Breast epithelium (tissue), 4 donors: Measurements from ENCODE around the gene FNDC11. TPM values are rescaled to one million over a fixed set of nuclear protein-coding genes. Genes with fewer than 3 reads are reported as not detected.
A peak's percentile ranks its signal among the peaks of the same experiment; 100 is the strongest.

ENCODE experiments used
- DNase-seq, 2 donors: peaks; one replicate each; pipeline ENCODE4 v3.0.0-alpha.2; 2019; ENCODE audit warnings: low spot score in 2 of 2
- H3K27ac ChIP-seq, 2 donors: fragments of 200-600 bp; sonication (generic) in 1 of 2; one replicate each; pipeline ENCODE4 v1.5.1; 2016 to 2019; ENCODE audit warnings: mild to moderate bottlenecking in 1 of 2
- H3K27me3 ChIP-seq, 2 donors: fragments of 200-600 bp; sonication (generic) in 1 of 2; one replicate each; pipeline versions ENCODE4 v1.5.1 to v1.6.0; 2017 to 2019; ENCODE audit warnings: control low read depth in 1 of 2, mild to moderate bottlenecking in 1 of 2
- H3K36me3 ChIP-seq: fragments of 200-600 bp; one replicate; pipeline ENCODE4 v1.5.1; 2019
- H3K4me1 ChIP-seq, 2 donors: fragments of 200-600 bp; sonication (generic); one replicate each; pipeline ENCODE4 v1.5.1; 2016 to 2019; ENCODE audit warnings: control low read depth in 1 of 2
- H3K4me3 ChIP-seq, 3 donors: fragments of 200-600 bp; sonication (generic); 1 replicate in 2 of 3; 2 replicates in 1 of 3; pipeline ENCODE4 v1.5.1; 2016 to 2019; ENCODE audit warnings: mild to moderate bottlenecking in 3 of 3, moderate library complexity in 2 of 3
- H3K9me3 ChIP-seq, 2 donors: fragments of 200-600 bp; sonication (generic) in 1 of 2; one replicate each; pipeline ENCODE4 v1.5.1; 2016 to 2019; ENCODE audit warnings: control low read depth in 1 of 2
- POLR2A ChIP-seq: fragments of 450-650 bp; IDR thresholded peaks from one replicate; pipeline ENCODE4 v1.6.1; 2016; ENCODE audit warnings: antibody characterized with exemption, mild to moderate bottlenecking, moderate library complexity
- POLR2AphosphoS5 ChIP-seq, 3 donors: sonication (generic); formaldehyde crosslinking; IDR thresholded peaks; one replicate each; pipeline ENCODE4 v1.6.1; 2017; ENCODE audit warnings: antibody characterized with exemption in 3 of 3
- intact Hi-C: fragments of 100-400 bp; cut with DNase I; formaldehyde crosslinking; loops from one replicate; pipeline ENCODE4 v1.15.1; 2023; ENCODE audit warnings: low total_unique reads
- total RNA-seq, 3 donors: library from RNA; depleted of rRNA; stranded (reverse); fragments of >200 nt; gene quantifications; one replicate each; pipeline ENCODE4 v1.1.0, GENCODE V29; 2016
- TF ChIP-seq, protein P1 (sequence below), 3 donors: fragments of 450-650 bp; IDR thresholded peaks; one replicate each; pipeline ENCODE4 v1.5.1; 2016 to 2017; ENCODE audit warnings: antibody characterized with exemption in 3 of 3, mild to moderate bottlenecking in 3 of 3, moderate library complexity in 3 of 3

Gene FNDC11
- total RNA-seq, 3 donors from 2014 or later: 0.29 to 0.33 (median 0.32) TPM

DNA sequence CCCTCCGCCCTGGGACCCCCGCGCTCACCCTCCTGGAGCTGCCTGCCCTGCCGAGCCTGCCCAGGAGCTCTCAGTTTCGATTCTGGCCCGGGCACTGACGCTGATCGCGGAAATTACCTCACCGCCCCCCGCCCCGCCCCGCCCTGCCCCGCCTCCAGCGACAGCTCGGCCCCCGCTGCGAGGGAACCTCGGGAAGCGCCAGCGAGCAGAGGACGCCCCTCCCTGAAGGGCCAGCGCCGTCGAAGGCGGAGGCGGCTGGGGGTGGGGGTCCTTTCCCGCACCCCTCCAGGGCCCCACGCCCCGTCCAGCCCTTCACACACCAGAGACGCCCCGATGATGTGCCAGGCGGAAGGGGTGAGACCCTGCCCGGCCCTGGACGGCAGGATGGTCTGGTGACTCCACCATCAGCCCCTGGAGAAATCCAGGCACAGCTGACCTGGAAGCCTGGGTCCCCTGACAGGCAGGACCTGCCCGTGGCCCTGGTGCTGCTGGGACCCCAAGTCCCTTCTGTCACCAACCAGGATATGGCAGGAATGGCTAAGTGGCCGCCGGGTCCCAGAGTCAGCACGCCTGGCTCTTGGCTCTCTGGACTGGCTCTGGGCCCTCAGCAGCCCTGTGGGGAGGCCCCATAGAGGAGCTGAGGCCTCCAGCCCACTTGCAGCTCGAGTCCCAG is 20.3 kb downstream of the FNDC11 start, which contains the start of gene HELZ2:
HELZ2 (minus strand) TSS at position 84 of the 673 bp plus-strand sequence. CDS start 1,854 bp downstream, outside the sequence.
- Histone ChIP-seq H3K4me3 (peak within 1 kb of the TSS; percentile 87 to 90 (median 89)), H3K27me3 (no peaks in the 10 kb centered on the region), H3K27ac (peak within 1 kb of the TSS; percentile 85 to 92), H3K36me3 (no peaks in the 10 kb centered on the region), H3K4me1 (peaks cover 6 to 7% of the 10 kb centered on the region in 2 donors), H3K9me3 (no peaks in the 10 kb centered on the region)
- TF ChIP-seq POLR2AphosphoS5 (IDR thresholded peaks at IDR 0.05) (peak in 2 of 3 donors; percentile 8 to 55), POLR2A (no peak)
- TF ChIP-seq, protein P1, sequence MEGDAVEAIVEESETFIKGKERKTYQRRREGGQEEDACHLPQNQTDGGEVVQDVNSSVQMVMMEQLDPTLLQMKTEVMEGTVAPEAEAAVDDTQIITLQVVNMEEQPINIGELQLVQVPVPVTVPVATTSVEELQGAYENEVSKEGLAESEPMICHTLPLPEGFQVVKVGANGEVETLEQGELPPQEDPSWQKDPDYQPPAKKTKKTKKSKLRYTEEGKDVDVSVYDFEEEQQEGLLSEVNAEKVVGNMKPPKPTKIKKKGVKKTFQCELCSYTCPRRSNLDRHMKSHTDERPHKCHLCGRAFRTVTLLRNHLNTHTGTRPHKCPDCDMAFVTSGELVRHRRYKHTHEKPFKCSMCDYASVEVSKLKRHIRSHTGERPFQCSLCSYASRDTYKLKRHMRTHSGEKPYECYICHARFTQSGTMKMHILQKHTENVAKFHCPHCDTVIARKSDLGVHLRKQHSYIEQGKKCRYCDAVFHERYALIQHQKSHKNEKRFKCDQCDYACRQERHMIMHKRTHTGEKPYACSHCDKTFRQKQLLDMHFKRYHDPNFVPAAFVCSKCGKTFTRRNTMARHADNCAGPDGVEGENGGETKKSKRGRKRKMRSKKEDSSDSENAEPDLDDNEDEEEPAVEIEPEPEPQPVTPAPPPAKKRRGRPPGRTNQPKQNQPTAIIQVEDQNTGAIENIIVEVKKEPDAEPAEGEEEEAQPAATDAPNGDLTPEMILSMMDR (IDR thresholded peaks at IDR 0.05): no peak
- DNase-seq: peak; percentile 65 to 76
- intact Hi-C loops: no loop called here

DNA sequence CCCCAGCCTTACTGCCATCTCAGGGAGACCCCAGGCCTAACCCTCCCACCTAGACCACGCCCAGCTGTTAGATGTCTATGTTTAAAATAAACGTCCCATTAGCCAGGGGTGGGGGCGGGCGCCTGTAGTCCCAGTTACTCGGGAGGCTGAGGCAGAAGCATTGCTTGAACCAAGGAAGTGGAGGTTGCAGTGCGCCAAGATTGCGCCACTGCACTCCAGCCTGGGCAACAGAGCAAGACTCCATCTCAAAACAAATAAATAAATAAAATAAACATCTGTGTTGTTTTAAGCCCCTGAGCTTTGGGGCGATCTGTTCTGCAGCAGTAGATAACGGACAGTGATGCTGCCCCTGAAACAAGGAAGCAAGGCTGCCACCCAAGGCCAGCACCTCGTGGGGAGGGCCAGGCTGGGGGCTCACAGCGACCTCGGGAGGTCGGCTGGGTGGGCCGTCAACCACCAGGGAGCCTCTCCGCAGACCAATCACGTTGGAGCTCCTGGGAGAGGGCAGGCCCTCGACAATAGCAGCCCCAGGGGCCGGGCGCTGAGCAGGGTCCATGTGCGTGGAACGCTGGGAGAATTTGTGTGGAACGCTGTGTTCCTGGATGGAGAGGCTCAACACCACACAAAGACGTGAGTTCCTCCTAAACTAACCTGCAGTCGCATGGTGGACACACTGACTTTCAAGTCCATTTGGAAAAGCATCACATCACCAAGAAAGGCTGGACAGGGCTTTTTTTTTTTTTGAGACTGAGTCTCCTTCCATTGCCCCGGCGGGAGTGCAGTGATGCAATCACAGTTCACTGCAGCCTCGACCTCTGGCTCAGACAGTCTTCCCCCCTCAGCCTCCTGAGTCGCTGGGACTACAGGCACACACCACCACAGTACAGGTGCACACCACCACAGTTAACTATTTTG is 21.1 kb downstream of the FNDC11 start:
- no peak for DNase-seq
- TF ChIP-seq, protein P1 (IDR thresholded peaks at IDR 0.05): no peak
- Histone ChIP-seq H3K4me3 (peak overlapping the region in 1 of 3 donors; percentile 90), H3K4me1 (peaks cover 6 to 7% of the 10 kb centered on the region in 2 donors), H3K27ac (peak overlapping the region in 1 of 2 donors; percentile 85), H3K27me3 (no peaks in the 10 kb centered on the region), H3K9me3 (no peaks in the 10 kb centered on the region), H3K36me3 (no peaks in the 10 kb centered on the region)
- intact Hi-C loops: no loop called here

DNA sequence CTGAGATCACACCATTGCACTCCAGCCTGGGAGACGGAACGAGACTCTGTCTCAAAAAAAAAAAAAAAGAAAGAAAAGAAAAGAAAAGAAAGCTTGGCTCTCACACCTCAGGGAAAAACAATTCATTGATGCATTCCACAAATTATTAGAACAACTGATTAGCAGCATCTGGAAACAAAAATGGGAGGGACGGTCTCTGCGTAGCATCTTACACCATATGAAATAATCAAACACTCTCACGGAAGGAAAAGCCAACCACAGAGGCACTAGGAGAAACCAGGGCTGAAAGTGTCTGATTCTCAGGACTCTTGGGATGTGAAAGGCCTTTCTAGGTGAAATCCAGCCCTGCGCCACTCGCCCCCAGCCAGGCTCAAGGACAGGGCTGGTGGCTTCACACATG is 22.4 kb downstream of the FNDC11 start:
- H3K27me3 ChIP-seq: no peaks in the 10 kb centered on the region
- TF ChIP-seq POLR2A (no peak), POLR2AphosphoS5 (IDR thresholded peaks at IDR 0.05) (no peak)
- TF ChIP-seq, protein P1 (IDR thresholded peaks at IDR 0.05): no peak
- DNase-seq: no peak
- no peaks in the 10 kb centered on the region for H3K9me3 ChIP-seq
- no peaks in the 10 kb centered on the region for H3K36me3 ChIP-seq
- intact Hi-C loops: no loop called here
- no peak overlapping the region for H3K4me3 ChIP-seq
- H3K27ac ChIP-seq: no peak overlapping the region
- H3K4me1 ChIP-seq: peaks cover 6 to 7% of the 10 kb centered on the region in 2 donors

DNA sequence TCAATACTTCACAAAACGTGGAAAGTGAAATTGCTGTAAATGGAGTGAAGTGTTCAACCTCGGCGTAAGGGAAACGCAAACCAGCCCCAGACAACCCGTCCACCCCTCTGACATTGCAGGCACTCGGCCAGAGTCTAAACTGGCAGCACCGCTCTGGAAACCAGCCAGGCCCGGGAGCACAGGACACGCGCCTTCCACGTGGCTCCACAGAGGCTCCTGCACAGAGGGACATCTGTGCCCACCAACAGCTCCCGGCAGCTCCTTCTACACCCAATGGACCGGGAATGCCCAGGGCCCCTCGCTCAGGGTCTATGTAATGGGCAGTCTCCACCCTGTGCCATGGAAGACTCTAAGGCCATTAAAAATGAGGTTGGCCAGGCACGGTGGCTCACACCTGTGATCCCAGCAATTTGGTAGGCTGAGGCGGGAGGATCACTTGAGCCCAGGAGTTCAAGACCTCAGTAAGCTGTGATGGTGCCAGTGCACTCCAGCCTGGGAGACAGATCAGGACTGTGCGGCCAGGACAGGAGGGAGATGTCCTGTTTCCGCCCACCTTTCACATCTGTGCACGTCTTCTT is 23.4 kb downstream of the FNDC11 start:
- peak; percentile 52 to 87 for DNase-seq
- no peaks in the 10 kb centered on the region for H3K36me3 ChIP-seq
- intact Hi-C loops: no loop called here
- no peak overlapping the region for H3K27ac ChIP-seq
- no peak overlapping the region for H3K4me3 ChIP-seq
- no peak for TF ChIP-seq POLR2A
- peak in 1 of 3 donors; percentile 23 for TF ChIP-seq POLR2AphosphoS5 (IDR thresholded peaks at IDR 0.05)
- H3K27me3 ChIP-seq: no peaks in the 10 kb centered on the region
- peaks cover 6 to 7% of the 10 kb centered on the region in 2 donors for H3K4me1 ChIP-seq
- H3K9me3 ChIP-seq: no peaks in the 10 kb centered on the region

DNA sequence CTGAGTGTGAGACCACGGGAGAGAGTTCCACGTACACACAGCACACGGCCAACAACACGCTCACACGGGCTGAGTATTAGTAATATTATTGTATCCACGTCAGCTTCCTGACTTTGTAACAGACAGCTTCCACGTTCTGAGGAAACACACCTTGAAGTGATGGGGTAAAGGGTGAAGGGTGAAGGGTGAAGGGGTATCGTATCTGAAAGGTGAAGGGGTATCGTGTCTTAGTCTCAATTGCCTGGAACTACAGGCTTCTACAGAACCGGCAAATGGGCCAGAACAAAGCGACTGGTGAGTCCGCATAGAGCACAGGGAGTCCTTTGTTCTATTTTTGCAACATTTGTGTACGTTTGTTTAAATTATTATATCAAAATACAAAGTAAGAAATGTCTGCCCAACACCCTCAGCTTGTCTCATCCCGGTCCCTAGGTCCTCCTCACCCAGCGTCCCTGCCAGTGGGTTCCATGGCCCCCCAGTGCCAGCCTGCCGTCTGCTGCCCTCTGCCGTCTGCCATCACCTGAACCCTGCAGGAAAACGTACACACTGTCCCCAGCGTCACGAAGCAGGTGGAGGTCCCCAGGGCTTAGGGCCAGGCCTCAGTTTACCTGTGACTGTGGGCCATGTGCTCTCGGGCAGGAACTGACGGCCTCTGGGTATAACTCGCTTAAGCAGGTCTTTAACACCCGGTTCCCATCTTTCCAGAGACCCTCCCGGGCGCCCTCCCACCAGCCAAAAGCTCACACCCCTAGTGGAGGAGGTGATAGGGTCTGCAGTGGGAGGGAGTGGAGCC is 24.5 kb downstream of the FNDC11 start:
- Histone ChIP-seq H3K27me3 (no peaks in the 10 kb centered on the region), H3K4me3 (no peak overlapping the region), H3K27ac (no peak overlapping the region), H3K36me3 (no peaks in the 10 kb centered on the region), H3K9me3 (no peaks in the 10 kb centered on the region), H3K4me1 (peaks cover under 1 to 1% of the 10 kb centered on the region in 2 donors)
- TF ChIP-seq POLR2A (no peak), POLR2AphosphoS5 (IDR thresholded peaks at IDR 0.05) (no peak)
- TF ChIP-seq, protein P1 (IDR thresholded peaks at IDR 0.05): no peak
- intact Hi-C loops: no loop called here
- DNase-seq: no peak
